Cerebellar nuclear complex (tissue), 1 donor: ENCODE measurements around the gene PLAAT5.

Experiments
- DNase-seq, 2 experiments: peaks; one replicate each; lab custom pipeline; 2025; lab: John Stamatoyannopoulos, UW

The PLAAT5 gene

GRCh38 chr11:63512816-63513215, 21.8 kb upstream of the PLAAT5 start:
- no peak for DNase-seq

GRCh38 chr11:63511048-63511748, 20.2 kb upstream of the PLAAT5 start:
- no peak for DNase-seq

- peak in 1 of 2 experiments; percentile 7 for DNase-seq
These were observed 19.5 kb upstream of the PLAAT5 start for GRCh38 chr11:63510360-63511047.

- DNase-seq, result no peak
These were observed 17.8 kb upstream of the PLAAT5 start for GRCh38 chr11:63508745-63509144.

GRCh38 chr11:63508009-63508408, 17.0 kb upstream of the PLAAT5 start:
- DNase-seq, result no peak

- no peak for DNase-seq
These were observed 16.5 kb upstream of the PLAAT5 start for GRCh38 chr11:63507511-63507910.

GRCh38 chr11:63506876-63507275, 15.9 kb upstream of the PLAAT5 start:
- no peak for DNase-seq

GRCh38 chr11:63505857-63506528, 15.0 kb upstream of the PLAAT5 start, which contains the start of gene LGALS12:
Gene LGALS12 (plus strand): TSS chr11:63506084. CDS start chr11:63506459, 375 bp downstream.
- DNase-seq, result no peak

GRCh38 chr11:63504933-63505586, 14.1 kb upstream of the PLAAT5 start:
- DNase-seq, result no peak

GRCh38 chr11:63504054-63504453, 13.1 kb upstream of the PLAAT5 start:
- DNase-seq, result no peak

- DNase-seq, result no peak
These were observed 12.5 kb upstream of the PLAAT5 start for GRCh38 chr11:63503492-63503891.

- no peak for DNase-seq
These were observed 11.4 kb upstream of the PLAAT5 start for GRCh38 chr11:63502252-63502820.

GRCh38 chr11:63501236-63501635, 10.3 kb upstream of the PLAAT5 start:
- DNase-seq, result no peak

GRCh38 chr11:63499874-63500273, 8.9 kb upstream of the PLAAT5 start:
- no peak for DNase-seq

GRCh38 chr11:63494975-63495374, 4.0 kb upstream of the PLAAT5 start:
- DNase-seq, result no peak

- no peak for DNase-seq
These were observed 2.2 kb upstream of the PLAAT5 start for GRCh38 chr11:63493127-63493526.

- no peak for DNase-seq
These were observed 1.5 kb upstream of the PLAAT5 start for GRCh38 chr11:63492441-63492840.

- DNase-seq, result no peak
These were observed 837 bp upstream of the PLAAT5 start for GRCh38 chr11:63491636-63492372.

- DNase-seq, result no peak
These were observed 247 bp upstream of the PLAAT5 start for GRCh38 chr11:63491240-63491587.

- no peak for DNase-seq
These were observed 1.1 kb downstream of the PLAAT5 start for GRCh38 chr11:63489879-63490278.

- DNase-seq, result no peak
These were observed 2.2 kb downstream of the PLAAT5 start for GRCh38 chr11:63488789-63489188.

- DNase-seq, result no peak
These were observed 5.2 kb downstream of the PLAAT5 start for GRCh38 chr11:63485777-63486176.
